Measurements from ENCODE around the gene ZNF618. TPM values are rescaled to one million over a fixed set of nuclear protein-coding genes. Genes with fewer than 3 reads are reported as not detected.
"Not testable (repeated sequence)": the region's sequence is repeated elsewhere in the genome, so short reads cannot be mapped to it uniquely, and the experiment has no call there.

ZNF618 gene
- total RNA-seq, 1 donor from 2014 or later: 3.9 TPM

- no peak for DNase-seq (ENCODE audit: low read depth)
Observed at GRCh38 chr9:114038724-114039313, 162.7 kb downstream of the ZNF618 start.

GRCh38 chr9:114039484-114039883 lies 163.4 kb downstream of the ZNF618 start:
- no peak for DNase-seq (ENCODE audit: low read depth)
- no peak for TF ChIP-seq CTCF (conservative IDR thresholded peaks at IDR 0.05; ENCODE audit: low read depth, low read length)
- H3K4me3 ChIP-seq (ENCODE audit: low read depth, low read length): no peak overlapping the region

More at GRCh38 chr9:114038724-114039313, 162.7 kb downstream of the ZNF618 start:
- H3K4me3 ChIP-seq (ENCODE audit: low read depth, low read length): no peak overlapping the region
- no peak for TF ChIP-seq CTCF (conservative IDR thresholded peaks at IDR 0.05; ENCODE audit: low read depth, low read length)

GRCh38 chr9:114043660-114044059 lies 167.6 kb downstream of the ZNF618 start:
- not testable (repeated sequence) for DNase-seq (ENCODE audit: low read depth); H3K4me3 ChIP-seq (ENCODE audit: low read depth, low read length)

GRCh38 chr9:114046237-114046755 lies 170.2 kb downstream of the ZNF618 start:
- H3K4me3 ChIP-seq (ENCODE audit: low read depth, low read length): no peak overlapping the region
- DNase-seq (ENCODE audit: low read depth): no peak
- no peak for TF ChIP-seq CTCF (conservative IDR thresholded peaks at IDR 0.05; ENCODE audit: low read depth, low read length)

- no peak for DNase-seq (ENCODE audit: low read depth)
- TF ChIP-seq CTCF (conservative IDR thresholded peaks at IDR 0.05; ENCODE audit: low read depth, low read length): no peak
- no peak overlapping the region for H3K4me3 ChIP-seq (ENCODE audit: low read depth, low read length)
Observed at GRCh38 chr9:114046875-114047274, 170.8 kb downstream of the ZNF618 start.

GRCh38 chr9:114047717-114048116 lies 171.6 kb downstream of the ZNF618 start:
- DNase-seq (ENCODE audit: low read depth): no peak
- TF ChIP-seq CTCF (conservative IDR thresholded peaks at IDR 0.05; ENCODE audit: low read depth, low read length): peak; percentile 56
- H3K4me3 ChIP-seq (ENCODE audit: low read depth, low read length): no peak overlapping the region

- no peak overlapping the region for H3K4me3 ChIP-seq (ENCODE audit: low read depth, low read length)
- DNase-seq (ENCODE audit: low read depth): no peak
- TF ChIP-seq CTCF (conservative IDR thresholded peaks at IDR 0.05; ENCODE audit: low read depth, low read length): no peak
Observed at GRCh38 chr9:114048533-114049415, 172.7 kb downstream of the ZNF618 start.

All from epithelial cell of proximal tubule (primary cell).